ENCODE results near the gene STAT3. TPM values are rescaled to one million over a fixed set of nuclear protein-coding genes. Genes with fewer than 3 reads are reported as not detected.

The STAT3 gene
- total and polyA plus RNA-seq, 9 of the 15 experiments (the other 6 are each of a cell fraction or from before 2014, with no cell fraction given): 90.0 to 179 (median 114) TPM

GRCh38 chr17:42421507-42422338 is 33.5 kb upstream of the STAT3 start (continued):
- TF ChIP-seq ZC3H11A (IDR thresholded peaks at IDR 0.05; ENCODE audit: low read depth, low read length) (no peak), CHD1 (IDR thresholded peaks at IDR 0.05; ENCODE audit: low read length) (no peak), ZNF239 (CRISPR knock-in tag; IDR thresholded peaks at IDR 0.05) (no peak), ZZZ3 (IDR thresholded peaks at IDR 0.05) (no peak), SRF (CRISPR knock-in tag; IDR thresholded peaks at IDR 0.05) (no peak), ZNF436 (CRISPR knock-in tag; IDR thresholded peaks at IDR 0.05) (no peak), BCOR (IDR thresholded peaks at IDR 0.05) (no peak), ZFP1 (CRISPR knock-in tag; IDR thresholded peaks at IDR 0.05) (no peak), PHTF2 (CRISPR knock-in tag; IDR thresholded peaks at IDR 0.05) (no peak), RFX7 (CRISPR knock-in tag; IDR thresholded peaks at IDR 0.05) (no peak), ZFP30 (CRISPR knock-in tag; IDR thresholded peaks at IDR 0.05; ENCODE audit: borderline replicate concordance) (no peak), MITF (IDR thresholded peaks at IDR 0.05) (no peak), KDM1A (IDR thresholded peaks at IDR 0.05) (no peak), ZNF75A (CRISPR knock-in tag; IDR thresholded peaks at IDR 0.05) (no peak), PRDM10 (IDR thresholded peaks at IDR 0.05; ENCODE audit: partially characterized antibody) (no peak), DMBX1 (CRISPR knock-in tag; IDR thresholded peaks at IDR 0.05; ENCODE audit: borderline replicate concordance) (no peak), ZC3H8 (IDR thresholded peaks at IDR 0.05) (no peak), ZNF586 (CRISPR knock-in tag; conservative IDR thresholded peaks at IDR 0.05) (no peak), ZNF551 (CRISPR knock-in tag; IDR thresholded peaks at IDR 0.05) (no peak), ETV1 (tag; conservative IDR thresholded peaks at IDR 0.05; ENCODE audit: low read depth) (no peak), ZNF280B (CRISPR knock-in tag; IDR thresholded peaks at IDR 0.05) (no peak), KLF6 (CRISPR knock-in tag; IDR thresholded peaks at IDR 0.05; ENCODE audit: borderline replicate concordance) (no peak), GABPA (tag; conservative IDR thresholded peaks at IDR 0.05; ENCODE audit: low read depth) (no peak), ATF1 (CRISPR knock-in tag; IDR thresholded peaks at IDR 0.05) (no peak), ATF1 (tag; IDR thresholded peaks at IDR 0.05) (no peak)
